ENCODE measurements around the gene CXorf65.

DNA sequence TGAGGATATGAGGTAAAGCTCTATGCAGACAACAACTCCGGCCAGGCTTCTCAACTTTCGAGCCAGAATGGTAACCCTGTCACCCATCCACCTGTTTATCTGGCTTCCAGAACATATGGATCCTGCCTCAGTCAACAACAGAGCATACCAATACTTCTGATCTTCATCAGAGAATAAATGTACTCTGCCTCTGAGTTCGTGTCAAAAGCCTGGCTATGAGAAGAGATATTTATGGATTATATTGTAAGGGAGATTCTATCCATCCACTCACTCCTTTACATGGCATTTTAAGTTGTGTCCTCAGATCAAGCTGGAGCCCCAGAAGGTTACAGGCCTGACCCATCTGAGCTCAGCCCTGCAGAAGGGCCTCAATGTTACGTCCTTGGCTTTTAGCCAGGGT lies 20.6 kb downstream of the CXorf65 start:
- TF ChIP-seq, protein P1, sequence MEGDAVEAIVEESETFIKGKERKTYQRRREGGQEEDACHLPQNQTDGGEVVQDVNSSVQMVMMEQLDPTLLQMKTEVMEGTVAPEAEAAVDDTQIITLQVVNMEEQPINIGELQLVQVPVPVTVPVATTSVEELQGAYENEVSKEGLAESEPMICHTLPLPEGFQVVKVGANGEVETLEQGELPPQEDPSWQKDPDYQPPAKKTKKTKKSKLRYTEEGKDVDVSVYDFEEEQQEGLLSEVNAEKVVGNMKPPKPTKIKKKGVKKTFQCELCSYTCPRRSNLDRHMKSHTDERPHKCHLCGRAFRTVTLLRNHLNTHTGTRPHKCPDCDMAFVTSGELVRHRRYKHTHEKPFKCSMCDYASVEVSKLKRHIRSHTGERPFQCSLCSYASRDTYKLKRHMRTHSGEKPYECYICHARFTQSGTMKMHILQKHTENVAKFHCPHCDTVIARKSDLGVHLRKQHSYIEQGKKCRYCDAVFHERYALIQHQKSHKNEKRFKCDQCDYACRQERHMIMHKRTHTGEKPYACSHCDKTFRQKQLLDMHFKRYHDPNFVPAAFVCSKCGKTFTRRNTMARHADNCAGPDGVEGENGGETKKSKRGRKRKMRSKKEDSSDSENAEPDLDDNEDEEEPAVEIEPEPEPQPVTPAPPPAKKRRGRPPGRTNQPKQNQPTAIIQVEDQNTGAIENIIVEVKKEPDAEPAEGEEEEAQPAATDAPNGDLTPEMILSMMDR (IDR thresholded peaks at IDR 0.05; ENCODE audit: borderline replicate concordance, extremely low read depth, low read length, poor library complexity, severe bottlenecking): no peak
- no peak for TF ChIP-seq EZH2 (IDR thresholded peaks at IDR 0.05; ENCODE audit: borderline replicate concordance, low read depth, low read length, severe bottlenecking)

Data from DND-41 (cell line).